Activated CD4-positive, alpha-beta T cell treated with anti-CD3 and anti-CD28 coated beads, Interleukin-10, Interleukin-2, amounts not matched to agents 100 ng/mL and 50 ng/mL, durations not matched to agents 16 hours and 8 hours (primary cell): ENCODE measurements around the gene SLC4A11.
"Not testable (repeated sequence)": the region's sequence is repeated elsewhere in the genome, so short reads cannot be mapped to it uniquely, and the experiment has no call there.

Source experiments
- DNase-seq: peaks from one replicate; pipeline ENCODE4 v3.0.0-alpha.2; 2020

SLC4A11 gene

DNA sequence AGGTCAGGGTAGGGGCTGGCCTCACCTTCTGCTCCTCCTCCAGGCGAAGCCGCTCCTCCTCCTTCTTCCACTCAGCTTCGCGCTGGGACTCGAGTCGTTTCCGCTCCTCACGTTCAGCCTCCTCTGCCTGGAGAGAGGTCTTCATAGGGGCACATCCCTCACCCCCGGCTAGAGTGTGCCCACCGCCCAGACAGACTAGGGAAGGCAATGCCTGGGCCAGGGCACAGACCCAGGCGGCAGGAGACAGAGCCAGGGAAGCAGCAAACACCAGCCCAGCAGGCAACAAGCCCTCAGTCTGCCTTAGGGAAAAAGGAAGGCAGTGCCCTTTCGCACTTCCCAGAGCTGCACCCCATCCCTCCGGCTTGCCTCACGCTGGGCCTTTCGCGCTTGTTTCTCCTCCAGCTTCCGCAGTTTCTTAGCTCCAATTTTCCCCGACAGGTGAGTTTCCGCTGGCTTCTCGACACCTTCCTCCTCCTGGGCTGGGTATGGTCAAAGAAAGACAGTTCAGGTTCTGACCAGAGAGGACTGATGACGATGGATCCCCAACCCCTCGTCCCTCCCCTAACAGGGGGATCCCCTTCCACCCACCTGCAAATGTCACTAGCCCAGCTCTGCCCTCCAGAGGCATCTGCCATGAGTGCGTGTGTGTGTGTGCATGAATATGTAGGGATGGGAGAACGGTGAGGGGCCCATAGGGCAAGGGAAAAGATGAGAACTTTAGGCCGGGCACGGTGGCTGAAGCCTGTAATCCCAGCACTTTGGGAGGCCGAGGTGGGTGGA lies 38.8 kb downstream of the SLC4A11 start:
- DNase-seq = no peak

DNA sequence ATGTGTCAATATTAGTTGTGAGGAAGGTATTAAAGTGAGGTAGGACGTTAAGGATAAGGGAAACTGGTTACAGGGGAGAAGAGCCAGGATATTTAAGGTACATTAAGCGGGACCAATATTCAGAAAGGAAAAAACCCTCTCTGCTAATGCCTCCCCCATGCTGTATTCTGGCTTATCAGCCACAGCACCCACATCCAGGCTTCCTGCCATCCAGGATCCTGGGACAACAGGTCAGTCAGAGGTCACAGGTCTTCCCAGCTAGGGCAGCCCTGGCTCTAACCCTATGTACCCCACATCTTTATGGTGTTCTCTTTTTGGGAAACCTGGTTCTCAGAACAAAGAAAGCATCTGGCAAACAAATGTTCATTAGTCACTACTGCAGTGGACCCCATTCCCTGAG lies 39.8 kb downstream of the SLC4A11 start:
- no peak for DNase-seq

- no peak for DNase-seq
Measured at GRCh38 chr20:3195590-3196237, 43.3 kb downstream of the SLC4A11 start.

DNA sequence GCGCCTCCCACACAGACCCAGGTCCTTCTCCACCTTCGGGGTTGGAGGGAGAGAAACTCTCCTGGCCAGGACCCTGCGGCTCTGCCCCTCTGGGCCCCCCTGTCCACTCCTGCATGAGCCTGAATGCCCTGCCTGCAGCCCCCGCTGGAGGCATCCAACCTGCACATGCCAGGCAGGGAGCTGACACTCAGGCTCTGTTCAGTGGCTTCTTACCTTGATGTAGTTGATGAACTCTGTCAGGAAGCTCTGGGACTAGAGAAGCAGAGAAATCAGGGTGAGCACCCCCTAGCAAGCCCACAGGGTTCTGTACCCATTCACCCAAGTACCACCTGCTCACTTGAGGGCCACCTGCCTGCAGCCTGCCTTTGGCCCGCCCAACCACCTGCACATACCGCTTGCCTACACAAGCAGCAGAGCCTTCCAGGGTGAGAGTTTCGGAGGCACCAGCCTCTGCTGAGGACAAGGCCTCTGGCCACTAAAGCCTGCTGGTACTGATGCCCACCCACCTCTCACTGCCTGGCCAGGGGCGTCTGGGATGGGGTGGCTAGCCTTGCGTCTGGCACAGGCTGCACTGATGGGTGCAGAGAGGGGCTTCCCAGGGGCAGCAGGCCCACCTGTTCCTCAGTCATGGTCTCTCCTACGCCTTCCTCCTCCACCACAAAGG lies 44.2 kb downstream of the SLC4A11 start:
- no peak for DNase-seq

GRCh38 chr20:3193806-3194616 lies 45.0 kb downstream of the SLC4A11 start:
- DNase-seq = no peak

GRCh38 chr20:3192226-3193015 lies 46.6 kb downstream of the SLC4A11 start:
- DNase-seq = no peak

DNA sequence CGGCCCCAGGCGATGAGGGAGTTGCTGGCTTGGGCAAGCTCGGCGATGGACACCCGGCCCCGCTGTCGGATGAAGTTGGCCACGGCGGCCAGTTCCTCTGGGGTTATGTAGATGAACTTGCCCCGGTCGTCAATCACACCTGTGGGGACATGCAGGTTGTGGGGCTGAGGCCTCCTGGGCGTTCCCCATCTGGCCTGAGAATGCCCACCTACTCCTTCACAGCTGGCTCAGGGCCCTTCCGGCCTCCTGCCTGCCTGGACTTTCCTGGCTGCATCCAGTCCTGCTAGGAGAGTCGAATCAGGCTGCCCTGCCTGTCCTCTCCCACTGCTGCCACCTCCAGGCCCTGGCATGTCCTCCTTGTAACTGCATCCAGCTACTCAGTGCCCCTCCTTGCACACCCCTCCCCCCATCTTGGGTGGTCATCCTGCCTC lies 48.3 kb downstream of the SLC4A11 start:
- no peak for DNase-seq

GRCh38 chr20:3189561-3190131 lies 49.3 kb downstream of the SLC4A11 start:
- no peak for DNase-seq

DNA sequence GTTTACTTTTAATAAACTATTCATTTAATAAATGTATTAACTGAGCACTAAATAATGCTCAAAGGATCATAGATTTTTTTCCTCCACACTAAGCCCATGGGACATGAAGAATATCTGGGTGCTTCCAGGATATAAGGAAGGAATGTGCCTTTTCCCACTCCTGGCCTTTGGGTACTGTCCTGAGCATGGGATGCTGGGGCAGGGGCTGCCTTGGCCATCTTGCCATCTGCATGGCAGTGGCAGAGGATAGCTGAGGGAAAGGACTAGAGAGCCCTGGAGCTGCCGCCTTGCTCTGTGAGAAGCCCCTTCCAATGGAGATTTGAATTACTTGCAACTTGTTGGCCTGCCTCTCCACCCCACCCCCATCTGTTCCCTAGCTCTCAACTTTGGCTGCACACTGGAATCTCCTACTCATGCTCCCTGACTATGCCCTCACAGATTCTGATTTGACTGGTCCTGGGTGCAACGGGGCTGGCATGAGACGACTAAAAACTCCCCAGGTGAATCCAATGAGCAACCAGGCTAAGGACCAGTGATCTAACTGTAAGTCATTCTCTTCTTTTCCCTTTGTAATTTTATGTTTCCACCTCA lies 50.1 kb downstream of the SLC4A11 start:
- no peak for DNase-seq

DNA sequence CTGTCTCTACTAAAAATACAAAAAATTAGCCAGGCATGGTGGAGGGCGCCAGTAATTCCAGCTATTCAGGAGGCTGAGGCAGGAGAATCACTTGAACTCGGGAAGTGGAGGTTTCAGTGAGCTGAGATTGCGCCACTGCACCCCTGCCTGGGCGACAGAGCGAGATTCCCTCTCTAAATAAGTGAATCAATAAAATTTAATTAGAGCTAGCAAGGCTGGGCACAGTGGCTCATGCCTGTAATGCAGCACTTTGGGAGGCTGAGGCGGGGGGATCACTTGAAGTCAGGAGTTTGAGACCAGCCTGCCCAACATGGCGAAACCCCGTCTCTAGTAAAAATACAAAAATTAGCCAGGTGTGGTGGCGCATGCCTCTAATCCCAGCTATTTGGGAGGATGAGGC lies 51.1 kb downstream of the SLC4A11 start:
- not testable (repeated sequence) for DNase-seq

DNA sequence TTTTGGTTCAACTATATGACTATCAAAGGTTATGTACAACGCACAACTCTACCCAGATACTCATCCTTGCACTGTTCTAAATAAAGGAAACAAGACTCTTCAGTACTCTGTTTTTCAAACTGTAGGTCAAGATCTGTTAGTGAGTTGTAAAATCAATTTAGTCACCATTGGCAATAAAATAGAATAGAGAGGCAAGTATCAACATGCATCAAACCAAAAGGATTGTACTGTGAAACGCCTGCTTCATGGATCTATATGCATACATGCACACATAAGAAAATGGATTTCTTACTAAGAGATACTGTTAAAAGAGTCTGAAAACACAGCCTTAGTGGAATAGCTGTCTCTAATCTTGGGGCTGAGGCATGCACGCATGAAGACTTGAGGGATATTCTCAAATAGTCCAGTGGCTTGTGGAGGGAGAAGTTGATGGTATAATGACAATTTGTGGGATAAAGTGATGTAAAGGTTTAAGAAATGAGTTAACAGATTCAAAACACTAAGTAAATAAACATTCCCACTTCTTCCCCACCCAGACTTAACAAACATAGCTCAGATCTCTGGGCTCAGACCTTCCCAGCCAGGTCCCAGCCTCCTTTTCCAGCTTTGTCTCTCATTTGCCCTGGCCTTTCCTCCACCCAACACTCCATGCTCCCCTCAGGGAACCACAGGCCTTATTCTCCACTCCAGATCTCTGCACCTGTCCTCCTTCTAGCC lies 54.9 kb downstream of the SLC4A11 start:
- DNase-seq = no peak

DNA sequence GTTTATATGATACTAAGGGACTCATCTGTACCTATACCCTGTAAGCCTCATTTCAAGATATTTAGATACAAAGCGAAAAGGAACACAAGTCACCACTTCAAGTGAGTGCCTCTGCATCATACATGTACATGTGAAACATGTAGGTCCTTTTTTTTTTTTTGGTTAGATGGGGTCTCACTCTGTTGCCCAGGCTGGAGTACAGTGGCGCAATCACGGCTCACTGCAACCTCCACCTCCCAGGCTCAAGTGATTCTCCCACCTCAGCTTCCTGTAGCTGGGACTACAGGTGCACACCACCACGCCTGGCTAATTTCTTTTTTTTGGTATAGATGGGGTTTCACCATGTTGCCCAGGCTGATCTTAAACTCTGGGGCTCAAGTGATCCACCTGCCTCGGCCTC lies 56.6 kb downstream of the SLC4A11 start:
- DNase-seq = not testable (repeated sequence)

DNA sequence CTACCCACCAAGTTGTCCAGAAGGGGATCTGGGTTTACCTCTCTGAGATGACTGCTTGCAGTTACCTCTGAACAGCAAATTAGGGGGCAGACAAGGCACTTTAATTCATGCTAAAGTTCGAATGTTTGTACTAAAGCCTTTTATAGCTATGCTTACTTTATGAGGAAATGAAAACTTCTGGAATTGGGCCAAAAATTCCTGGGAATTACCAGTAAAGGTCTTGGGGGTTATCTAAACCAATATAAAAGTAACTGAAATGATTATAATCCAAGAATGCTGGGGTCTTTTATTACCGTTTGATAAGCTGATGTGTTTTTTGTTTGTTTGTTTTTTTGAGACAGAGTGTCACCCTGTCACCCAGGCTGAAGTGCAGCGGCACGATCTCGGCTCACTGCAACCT lies 57.7 kb downstream of the SLC4A11 start:
- DNase-seq = no peak

DNA sequence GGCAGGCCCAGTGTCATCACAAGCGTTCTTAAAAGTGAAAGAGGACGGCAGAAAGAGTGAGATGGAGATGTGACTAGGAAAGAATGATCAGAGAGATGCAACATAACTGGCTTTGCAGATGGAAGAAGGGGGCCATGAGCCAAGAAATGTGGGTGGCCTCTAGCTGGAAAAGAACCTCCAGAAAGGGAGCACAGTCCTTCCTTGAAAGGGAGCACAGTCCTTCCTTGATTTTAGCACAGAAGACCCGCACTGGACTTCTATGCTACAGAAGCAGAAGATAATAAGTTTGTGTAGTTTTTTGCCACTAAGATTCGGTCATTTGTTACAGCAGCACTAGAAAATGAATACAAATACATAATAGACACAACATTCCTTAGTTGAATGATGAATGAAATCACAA lies 58.7 kb downstream of the SLC4A11 start:
- DNase-seq = no peak

DNA sequence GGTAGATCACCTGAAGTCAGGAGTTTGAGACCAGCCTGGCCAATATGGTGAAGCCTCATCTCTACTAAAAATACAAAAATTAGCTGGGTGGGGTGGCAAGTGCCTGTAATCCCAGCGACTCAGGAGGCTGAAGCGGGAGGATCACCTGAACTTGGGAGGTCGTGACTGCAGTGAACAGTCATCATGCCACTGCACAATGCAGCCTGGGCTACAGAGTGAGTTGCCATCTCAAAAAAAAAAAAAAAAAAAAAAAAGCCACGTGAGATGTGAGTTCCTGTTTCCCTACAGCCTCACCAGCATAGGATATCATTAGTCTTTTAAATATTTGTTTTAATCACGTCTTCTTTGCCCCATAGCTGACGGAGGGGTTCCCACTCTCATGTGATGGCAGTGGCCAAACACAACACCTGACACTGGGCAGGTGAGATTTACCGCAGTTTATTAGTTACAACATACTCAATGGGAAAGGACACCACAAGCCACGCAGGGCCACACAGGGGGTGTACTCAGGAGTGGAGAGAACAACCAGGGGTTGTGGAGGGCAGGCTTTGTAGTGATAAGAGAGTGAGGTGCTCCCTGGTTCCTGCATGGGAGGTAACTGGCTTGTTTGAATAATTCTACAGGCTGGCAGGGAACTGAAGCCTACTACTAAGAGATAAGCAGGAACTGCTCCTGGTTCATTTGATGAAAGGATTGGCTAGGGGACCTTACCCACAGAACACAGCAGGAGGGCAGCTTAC lies 61.1 kb downstream of the SLC4A11 start:
- no peak for DNase-seq
